SK-N-SH treated with all-trans-retinoic acid at 6 μM for 48 hours (cell line): ENCODE data around the gene PRL.

ENCODE experiments used
- ARNTL ChIP-seq: fragments of 450-650 bp; formaldehyde crosslinking; IDR thresholded peaks from 2 replicates; pipeline ENCODE4 v1.5.0; 2020; ENCODE audit warnings: low read depth, mild to moderate bottlenecking, moderate library complexity, borderline replicate concordance
- CREB5 ChIP-seq: fragments of 250-450 bp; sonication (Bioruptor Pico); IDR thresholded peaks from 2 replicates; pipeline ENCODE4 v1.5.1; 2020; ENCODE audit warnings: low read depth, mild to moderate bottlenecking, moderate library complexity
- ESRRG ChIP-seq: fragments of 250-450 bp; sonication (Bioruptor Pico); IDR thresholded peaks from 2 replicates; pipeline ENCODE4 v1.6.1; 2021; ENCODE audit warnings: mild to moderate bottlenecking
- GLIS3 ChIP-seq: fragments of 250-450 bp; sonication (Bioruptor Pico); IDR thresholded peaks from 2 replicates; pipeline ENCODE4 v1.5.0; 2020; ENCODE audit warnings: mild to moderate bottlenecking, moderate library complexity
- ISL1 ChIP-seq: fragments of 250-450 bp; sonication (Bioruptor Pico); IDR thresholded peaks from 2 replicates; pipeline ENCODE4 v2.1.2; 2022; ENCODE audit warnings: mild to moderate bottlenecking, moderate library complexity
- OSR1 ChIP-seq: fragments of 250-450 bp; sonication (Bioruptor Pico); IDR thresholded peaks from 2 replicates; pipeline ENCODE4 v1.8.0; 2022; ENCODE audit warnings: moderate library complexity, mild to moderate bottlenecking, inconsistent platforms
- PATZ1 ChIP-seq: fragments of 250-450 bp; sonication (Bioruptor Pico); IDR thresholded peaks from 2 replicates; pipeline ENCODE4 v1.8.0; 2020; ENCODE audit warnings: mild to moderate bottlenecking, moderate library complexity, borderline replicate concordance
- POU6F1 ChIP-seq: fragments of 250-450 bp; sonication (Bioruptor Pico); IDR thresholded peaks from 2 replicates; pipeline ENCODE4 v1.8.0; 2021; ENCODE audit warnings: low read depth, mild to moderate bottlenecking, moderate library complexity, borderline replicate concordance
- RARB ChIP-seq: fragments of 250-450 bp; sonication (Bioruptor Pico); IDR thresholded peaks from 2 replicates; pipeline ENCODE4 v1.8.0; 2021; ENCODE audit warnings: mild to moderate bottlenecking, moderate library complexity
- ZC3H10 ChIP-seq: fragments of 250-450 bp; sonication (Bioruptor Pico); IDR thresholded peaks from 2 replicates; pipeline ENCODE4 v1.5.1; 2021; ENCODE audit warnings: mild to moderate bottlenecking, moderate library complexity
- ZFP3 ChIP-seq: fragments of 250-450 bp; sonication (Bioruptor Pico); IDR thresholded peaks from 2 replicates; pipeline ENCODE4 v1.5.0; 2020; ENCODE audit warnings: mild to moderate bottlenecking, moderate library complexity
- ZFP30 ChIP-seq: fragments of 450-650 bp; formaldehyde crosslinking; IDR thresholded peaks from 2 replicates; pipeline ENCODE4 v1.5.0; 2022; ENCODE audit warnings: mild to moderate bottlenecking, moderate library complexity
- ZNF70 ChIP-seq: fragments of 450-650 bp; formaldehyde crosslinking; IDR thresholded peaks from 2 replicates; pipeline ENCODE4 v1.5.0; 2020; ENCODE audit warnings: mild to moderate bottlenecking, moderate library complexity

GRCh38 chr6:22333802-22334201 lies 37.0 kb upstream of the PRL start:
- TF ChIP-seq POU6F1 (CRISPR knock-in tag) (no peak), CREB5 (CRISPR knock-in tag) (no peak), ZC3H10 (CRISPR knock-in tag) (no peak), ZFP3 (CRISPR knock-in tag) (no peak), ZNF70 (no peak), ARNTL (CRISPR knock-in tag) (no peak), PATZ1 (CRISPR knock-in tag) (no peak), ZFP30 (CRISPR knock-in tag) (no peak), GLIS3 (CRISPR knock-in tag) (no peak), ESRRG (no peak), OSR1 (CRISPR knock-in tag) (no peak), ISL1 (CRISPR knock-in tag) (no peak), RARB (no peak)
